Immature natural killer cell (primary cell): ENCODE measurements around the gene PTGR3. TPM values are rescaled to one million over a fixed set of nuclear protein-coding genes. Genes with fewer than 3 reads are reported as not detected.

ENCODE experiments used
- DNase-seq, 3 donors: peaks; one replicate each; pipeline ENCODE4 v3.0.0; 2022; ENCODE audit warnings: mixed read lengths in 1 of 3
- H3K27ac Mint-ChIP-seq, 6 donors: one replicate each; pipeline ENCODE4 v1.8.0; 2020; ENCODE audit warnings: mixed read lengths in 6 of 6, mild to moderate bottlenecking in 5 of 6, inconsistent platforms in 4 of 6, moderate library complexity in 3 of 6
- H3K27me3 Mint-ChIP-seq, 3 donors: one replicate each; pipeline ENCODE4 v1.8.0; 2020 to 2021; ENCODE audit warnings: low read depth in 3 of 3, mild to moderate bottlenecking in 3 of 3, mixed read lengths in 3 of 3, moderate library complexity in 3 of 3, inconsistent platforms in 1 of 3
- H3K36me3 Mint-ChIP-seq, 3 donors: one replicate each; pipeline ENCODE4 v1.8.0; 2020; ENCODE audit warnings: mixed read lengths in 3 of 3, inconsistent platforms in 2 of 3, mild to moderate bottlenecking in 2 of 3
- H3K4me1 Mint-ChIP-seq, 2 donors: one replicate each; pipeline ENCODE4 v1.8.0; 2020; ENCODE audit warnings: inconsistent platforms in 2 of 2, mild to moderate bottlenecking in 2 of 2, mixed read lengths in 2 of 2, moderate library complexity in 1 of 2
- H3K4me3 Mint-ChIP-seq, 5 donors: one replicate each; pipeline ENCODE4 v1.8.0; 2020; ENCODE audit warnings: mild to moderate bottlenecking in 5 of 5, mixed read lengths in 5 of 5, inconsistent platforms in 3 of 5, moderate library complexity in 3 of 5
- H3K9me3 Mint-ChIP-seq, 6 donors: one replicate each; pipeline ENCODE4 v1.8.0; 2020; ENCODE audit warnings: mild to moderate bottlenecking in 6 of 6, mixed read lengths in 6 of 6, inconsistent platforms in 4 of 6, moderate library complexity in 3 of 6
- polyA plus RNA-seq, 3 donors: library from polyadenylated mRNA; unstranded; fragments of 300-500 nt; fragmentation: Illumina TruSeq; gene quantifications; one replicate each; pipeline ENCODE4 v1.2.3, GENCODE V29; 2021

Gene PTGR3
- polyA plus RNA-seq, 3 donors from 2014 or later, result 18.4 to 32.9 (median 26.1) TPM

GRCh38 chr18:75247611-75248421 is 38.9 kb upstream of the PTGR3 start:
- H3K9me3 Mint-ChIP-seq, result no peaks in the 10 kb centered on the region
- peak overlapping the region; percentile 84 to 96 (median 94) for H3K27ac Mint-ChIP-seq
- no peaks in the 10 kb centered on the region for H3K36me3 Mint-ChIP-seq
- peak; percentile 51 to 64 (median 55) for DNase-seq
- H3K4me3 Mint-ChIP-seq, result peak overlapping the region; percentile 76 to 95 (median 86)
- peaks cover 2 to 11% (median 8%) of the 10 kb centered on the region in 3 donors for H3K27me3 Mint-ChIP-seq
- H3K4me1 Mint-ChIP-seq, result peaks cover 76 to 85% of the 10 kb centered on the region in 2 donors

- peaks cover 81 to 88% of the 10 kb centered on the region in 2 donors for H3K4me1 Mint-ChIP-seq
- H3K9me3 Mint-ChIP-seq, result no peaks in the 10 kb centered on the region
- no peaks in the 10 kb centered on the region for H3K36me3 Mint-ChIP-seq
- peak overlapping the region; percentile 76 to 95 (median 86) for H3K4me3 Mint-ChIP-seq
- peaks cover 2 to 11% (median 8%) of the 10 kb centered on the region in 3 donors for H3K27me3 Mint-ChIP-seq
- DNase-seq, result no peak
- H3K27ac Mint-ChIP-seq, result peak overlapping the region; percentile 84 to 96 (median 94)
These were observed 38.0 kb upstream of the PTGR3 start for GRCh38 chr18:75246721-75247610.

- Mint-ChIP-seq H3K9me3 (no peaks in the 10 kb centered on the region), H3K27ac (peak overlapping the region; percentile 30 to 91 (median 47)), H3K4me3 (no peak overlapping the region), H3K36me3 (peaks cover 0 to 2% (median 0%) of the 10 kb centered on the region in 3 donors), H3K27me3 (peaks cover 2 to 11% (median 8%) of the 10 kb centered on the region in 3 donors), H3K4me1 (peaks cover 81 to 95% of the 10 kb centered on the region in 2 donors)
- DNase-seq, result no peak
These were observed 35.7 kb upstream of the PTGR3 start for GRCh38 chr18:75244351-75245313.

GRCh38 chr18:75241705-75242104 is 32.8 kb upstream of the PTGR3 start:
- Mint-ChIP-seq H3K9me3 (no peaks in the 10 kb centered on the region), H3K4me3 (no peak overlapping the region), H3K27me3 (peaks cover 0 to 9% (median 6%) of the 10 kb centered on the region in 3 donors), H3K27ac (peak overlapping the region in 1 of 6 donors; percentile 36), H3K36me3 (peaks cover 5% of the 10 kb centered on the region in 3 donors), H3K4me1 (peaks cover 62 to 90% of the 10 kb centered on the region in 2 donors)
- DNase-seq, result no peak

GRCh38 chr18:75240433-75240832 is 31.5 kb upstream of the PTGR3 start:
- H3K4me3 Mint-ChIP-seq, result no peak overlapping the region
- no peaks in the 10 kb centered on the region for H3K9me3 Mint-ChIP-seq
- DNase-seq, result no peak
- H3K27me3 Mint-ChIP-seq, result peaks cover 0 to 2% (median 0%) of the 10 kb centered on the region in 3 donors
- peaks cover 55 to 90% of the 10 kb centered on the region in 2 donors for H3K4me1 Mint-ChIP-seq
- no peak overlapping the region for H3K27ac Mint-ChIP-seq
- H3K36me3 Mint-ChIP-seq, result peaks cover 5 to 9% (median 9%) of the 10 kb centered on the region in 3 donors

- Mint-ChIP-seq H3K9me3 (no peaks in the 10 kb centered on the region), H3K27ac (no peak overlapping the region), H3K27me3 (peaks cover 0 to 2% (median 0%) of the 10 kb centered on the region in 3 donors)
These were observed 29.8 kb upstream of the PTGR3 start for GRCh38 chr18:75238786-75239185.

GRCh38 chr18:75238100-75238499 is 29.2 kb upstream of the PTGR3 start:
- Mint-ChIP-seq H3K27me3 (peaks cover 0 to 3% (median 0%) of the 10 kb centered on the region in 3 donors), H3K4me3 (no peak overlapping the region), H3K4me1 (peaks cover 38 to 82% of the 10 kb centered on the region in 2 donors), H3K27ac (peak overlapping the region in 1 of 6 donors; percentile 33), H3K9me3 (no peaks in the 10 kb centered on the region), H3K36me3 (peaks cover 5 to 9% (median 9%) of the 10 kb centered on the region in 3 donors)
- DNase-seq, result no peak

More at GRCh38 chr18:75238786-75239185, 29.8 kb upstream of the PTGR3 start:
- Mint-ChIP-seq H3K4me1 (peaks cover 42 to 84% of the 10 kb centered on the region in 2 donors), H3K4me3 (no peak overlapping the region), H3K36me3 (peaks cover 5 to 9% (median 9%) of the 10 kb centered on the region in 3 donors)
- no peak for DNase-seq

GRCh38 chr18:75235896-75236295 is 27.0 kb upstream of the PTGR3 start:
- H3K4me3 Mint-ChIP-seq, result no peak overlapping the region
- peaks cover 30 to 75% of the 10 kb centered on the region in 2 donors for H3K4me1 Mint-ChIP-seq
- peaks cover 5 to 9% (median 8%) of the 10 kb centered on the region in 3 donors for H3K36me3 Mint-ChIP-seq
- H3K27ac Mint-ChIP-seq, result peak overlapping the region in 2 of 6 donors; percentile 28 to 49
- no peaks in the 10 kb centered on the region for H3K9me3 Mint-ChIP-seq
- H3K27me3 Mint-ChIP-seq, result peaks cover 0 to 4% (median 0%) of the 10 kb centered on the region in 3 donors
- no peak for DNase-seq

GRCh38 chr18:75234901-75235300 is 26.0 kb upstream of the PTGR3 start:
- Mint-ChIP-seq H3K27ac (no peak overlapping the region), H3K4me3 (no peak overlapping the region), H3K9me3 (no peaks in the 10 kb centered on the region), H3K36me3 (peaks cover 5 to 9% (median 9%) of the 10 kb centered on the region in 3 donors), H3K27me3 (peaks cover 0 to 4% (median 0%) of the 10 kb centered on the region in 3 donors), H3K4me1 (peaks cover 37 to 75% of the 10 kb centered on the region in 2 donors)
- DNase-seq, result no peak

GRCh38 chr18:75231053-75231406 is 22.1 kb upstream of the PTGR3 start:
- Mint-ChIP-seq H3K27me3 (peaks cover 0 to 4% (median 3%) of the 10 kb centered on the region in 3 donors), H3K27ac (no peak overlapping the region), H3K36me3 (peaks cover 0 to 6% (median 4%) of the 10 kb centered on the region in 3 donors), H3K4me1 (peaks cover 63 to 85% of the 10 kb centered on the region in 2 donors), H3K4me3 (no peak overlapping the region), H3K9me3 (no peaks in the 10 kb centered on the region)
- DNase-seq, result no peak

- H3K4me3 Mint-ChIP-seq, result peak overlapping the region in 4 of 5 donors; percentile 49 to 71 (median 64)
- peak overlapping the region; percentile 54 to 88 (median 79) for H3K27ac Mint-ChIP-seq
- H3K9me3 Mint-ChIP-seq, result no peaks in the 10 kb centered on the region
- H3K27me3 Mint-ChIP-seq, result peaks cover 0 to 4% (median 3%) of the 10 kb centered on the region in 3 donors
- peaks cover 0 to 3% (median 0%) of the 10 kb centered on the region in 3 donors for H3K36me3 Mint-ChIP-seq
- no peak for DNase-seq
- H3K4me1 Mint-ChIP-seq, result peaks cover 63 to 83% of the 10 kb centered on the region in 2 donors
These were observed 21.5 kb upstream of the PTGR3 start for GRCh38 chr18:75230163-75231052.

GRCh38 chr18:75229437-75229836 is 20.5 kb upstream of the PTGR3 start:
- H3K27ac Mint-ChIP-seq, result peak overlapping the region; percentile 74 to 88 (median 82)
- H3K36me3 Mint-ChIP-seq, result peaks cover 0 to 3% (median 0%) of the 10 kb centered on the region in 3 donors
- no peaks in the 10 kb centered on the region for H3K9me3 Mint-ChIP-seq
- peak overlapping the region; percentile 45 to 71 (median 60) for H3K4me3 Mint-ChIP-seq
- DNase-seq, result peak; percentile 39 to 53 (median 40)
- H3K27me3 Mint-ChIP-seq, result peaks cover 0 to 4% (median 3%) of the 10 kb centered on the region in 3 donors
- H3K4me1 Mint-ChIP-seq, result peaks cover 68 to 85% of the 10 kb centered on the region in 2 donors
